B cell (primary cell): ENCODE results near the gene PIP4P1. TPM values are rescaled to one million over a fixed set of nuclear protein-coding genes. Genes with fewer than 3 reads are reported as not detected.

Experiments
- ATAC-seq: fragments of 200-7000 bp; cut with Tn5 transposase; one replicate; pipeline ENCODE4 v1.10.0; 2021; ENCODE audit warnings: low read depth, mild to moderate bottlenecking, moderate number of reproducible peaks, moderate library complexity
- CTCF ChIA-PET: fragments of 350-600 bp; sonication (Branson Sonifier 250); formaldehyde crosslinking; loops from one replicate; lab custom pipeline; 2021; ENCODE audit warnings: antibody characterized with exemption, inconsistent platforms; lab: Charles Lee
- POLR2A ChIA-PET: fragments of 350-600 bp; sonication (Branson Sonifier 250); formaldehyde crosslinking; loops from one replicate; lab custom pipeline; 2021; ENCODE audit warnings: antibody characterized with exemption; lab: Charles Lee
- DNase-seq: peaks from one replicate; pipeline ENCODE4 v3.0.0; 2013
- H2AFZ ChIP-seq: 2 replicates; pipeline ENCODE4 v1.6.1; 2012; ENCODE audit warnings: mild to moderate bottlenecking, low read depth, low read length; ENCODE audit not compliant: insufficient read depth, poor library complexity, severe bottlenecking
- H3K27ac ChIP-seq, 2 donors: 1 replicate in 1 of 2; 2 replicates in 1 of 2; pipeline ENCODE4 v1.5.1; 2012 to 2013; ENCODE audit warnings: low read length in 2 of 2, mild to moderate bottlenecking in 2 of 2, moderate library complexity in 1 of 2
- H3K27me3 ChIP-seq, 4 experiments: fragments of 200-600 bp in 1 of 4; sonication (generic) in 1 of 4; replicated peaks in 1 of 4; 1 replicate in 2 of 4; 2 replicates in 2 of 4; pipeline versions ENCODE4 v1.6.1 to v1.7.0; 2013 to 2016; ENCODE audit warnings: low read length in 3 of 4, mild to moderate bottlenecking in 2 of 4, mixed read lengths in 1 of 4, moderate library complexity in 1 of 4; ENCODE audit not compliant: insufficient read depth in 4 of 4, control insufficient read depth in 3 of 4; ENCODE audit errors: control extremely low read depth in 1 of 4
- H3K36me3 ChIP-seq, 2 experiments: replicated peaks in 1 of 2; 1 replicate in 1 of 2; 2 replicates in 1 of 2; pipeline versions ENCODE4 v1.6.1 to v1.7.1; 2013; ENCODE audit warnings: low read length in 1 of 2; ENCODE audit not compliant: insufficient read depth in 2 of 2, control insufficient read depth in 1 of 2; ENCODE audit errors: control extremely low read depth in 1 of 2, extremely low read depth in 1 of 2
- H3K4me1 ChIP-seq, 2 donors: fragments of 200-600 bp in 1 of 2; sonication (generic) in 1 of 2; 1 replicate in 1 of 2; 2 replicates in 1 of 2; pipeline versions ENCODE4 v1.5.1 to v1.6.1; 2013 to 2017; ENCODE audit warnings: low read length in 2 of 2; ENCODE audit not compliant: control insufficient read depth in 2 of 2, insufficient read depth in 2 of 2
- H3K4me2 ChIP-seq: replicated peaks from 2 replicates; pipeline ENCODE3; 2012; ENCODE audit warnings: mild to moderate bottlenecking, low read depth, low read length; ENCODE audit not compliant: poor library complexity, severe bottlenecking
- H3K4me3 ChIP-seq, 5 experiments: fragments of 200-600 bp in 1 of 5; sonication (generic) in 1 of 5; 1 replicate in 3 of 5; 2 replicates in 2 of 5; pipeline versions ENCODE4 v1.5.1 to v1.7.0; 2011 to 2016; ENCODE audit warnings: low read length in 4 of 5, mild to moderate bottlenecking in 4 of 5, low read depth in 2 of 5, control low read depth in 1 of 5, moderate library complexity in 1 of 5; ENCODE audit not compliant: insufficient read depth in 1 of 5; ENCODE audit errors: control extremely low read depth in 1 of 5, extremely low read depth in 1 of 5
- H3K79me2 ChIP-seq: fragments of 200-600 bp; sonication (generic); one replicate; pipeline ENCODE4 v1.6.0; 2016; ENCODE audit warnings: low read length; ENCODE audit not compliant: control insufficient read depth, insufficient read depth
- H3K9ac ChIP-seq: fragments of 200-600 bp; sonication (generic); 2 replicates; pipeline ENCODE4 v1.6.1; 2017; ENCODE audit warnings: mild to moderate bottlenecking, low read length, moderate library complexity
- H3K9me3 ChIP-seq, 3 donors: one replicate each; pipeline versions ENCODE4 v1.6.1 to v1.7.1; 2013; ENCODE audit warnings: low read length in 2 of 3; ENCODE audit not compliant: control insufficient read depth in 2 of 3, insufficient read depth in 1 of 3; ENCODE audit errors: control extremely low read depth in 1 of 3
- H4K20me1 ChIP-seq: 2 replicates; pipeline ENCODE4 v1.6.0; 2012; ENCODE audit warnings: mild to moderate bottlenecking, low read length; ENCODE audit not compliant: insufficient read depth, control insufficient read depth, poor library complexity, severe bottlenecking
- H3K27ac Mint-ChIP-seq: one replicate; pipeline ENCODE4 v1.8.0; 2021; ENCODE audit warnings: mixed read lengths
- H3K27me3 Mint-ChIP-seq: one replicate; pipeline ENCODE4 v1.8.0; 2021; ENCODE audit warnings: mixed read lengths
- H3K4me1 Mint-ChIP-seq: one replicate; pipeline ENCODE4 v1.8.0; 2021; ENCODE audit warnings: mixed read lengths
- H3K4me3 Mint-ChIP-seq: one replicate; pipeline ENCODE4 v1.8.0; 2021; ENCODE audit warnings: mixed read lengths
- H3K9me3 Mint-ChIP-seq: one replicate; pipeline ENCODE4 v1.8.0; 2022; ENCODE audit warnings: mixed read lengths; ENCODE audit not compliant: insufficient read depth
- CTCF ChIP-seq: fragments of 200-600 bp; IDR thresholded peaks from one replicate; pipeline ENCODE4 v1.8.0; 2022; ENCODE audit warnings: antibody characterized with exemption, mild to moderate bottlenecking
- EZH2 ChIP-seq: IDR thresholded peaks from 2 replicates; pipeline ENCODE4 v1.6.1; 2012; ENCODE audit warnings: borderline replicate concordance, low read depth, mild to moderate bottlenecking, moderate library complexity, low read length; ENCODE audit not compliant: insufficient read depth, poor library complexity, severe bottlenecking
- WGBS: methylation state at CpG from one replicate; pipeline ENCODE4 v1.1.5; 2013; ENCODE audit warnings: missing lambda C conversion rate; ENCODE audit not compliant: insufficient coverage; 5-methylcytosine and 5-hydroxymethylcytosine counted together
- intact Hi-C: fragments of 100-400 bp; cut with micrococcal nuclease; formaldehyde crosslinking; loops from one replicate; pipeline ENCODE4 v1.10.0; 2022
- polyA plus RNA-seq: library from polyadenylated mRNA; depleted of rRNA; stranded (reverse); fragments of >200 nt; gene quantifications from 2 replicates; pipeline ENCODE4 v1.2.3, GENCODE V29; 2012
- total RNA-seq, 2 donors: library from RNA; stranded (reverse); fragments of 120-200 nt in 1 of 2; gene quantifications; 1 replicate in 1 of 2; 2 replicates in 1 of 2; pipeline versions ENCODE4 v1.2.3 to v1.2.4, GENCODE V29; 2013 to 2022

The PIP4P1 gene
- total and polyA plus RNA-seq, 2 donors (not counting 1 experiment from before 2014, with no cell fraction given) = 97.5 to 183 TPM

GRCh38 chr14:20489093-20489994 is 28.1 kb upstream of the PIP4P1 start:
- Histone ChIP-seq H3K4me2 (peak overlapping the region; percentile 67), H3K4me3 (peak overlapping the region in 4 of 5 experiments; percentile 15 to 30 (median 24)), H4K20me1 (no peaks in the 10 kb centered on the region), H3K27ac (peak overlapping the region; percentile 44 to 72), H3K4me1 (peaks cover 67 to 76% of the 10 kb centered on the region in 2 donors), H3K36me3 (no peaks in the 10 kb centered on the region), H3K9ac (peak overlapping the region; percentile 39), H3K79me2 (no peaks in the 10 kb centered on the region), H2AFZ (peak overlapping the region; percentile 52), H3K27me3 (no peaks in the 10 kb centered on the region), H3K9me3 (no peaks in the 10 kb centered on the region)
- H3K4me3 Mint-ChIP-seq = peak overlapping the region; percentile 85
- peak overlapping the region; percentile 95 for H3K27ac Mint-ChIP-seq
- 4% methylated on average over 3 of the region's 6 CpGs for WGBS
- H3K27me3 Mint-ChIP-seq = no peaks in the 10 kb centered on the region
- DNase-seq (peak; percentile 59), ATAC-seq (peak; percentile 83)
- no peak for TF ChIP-seq CTCF
- TF ChIP-seq EZH2 = no peak
- ChIA-PET POLR2A (interaction anchor here (0.8 to 1.5 kb wide), 3 partner anchors 13 to 25 kb away, joined by 3 to 11 read pairs (median 3); no protein-coding TSS in a partner anchor), CTCF (interaction anchor here (1.0 to 2.5 kb wide), 4 partner anchors 13 to 41 kb away, joined by 3 to 12 read pairs (median 4); partner anchors contain the start of gene PNP)
- no peaks in the 10 kb centered on the region for H3K9me3 Mint-ChIP-seq
- intact Hi-C loops = loop anchor here (1.0 kb wide), 1 partner anchor 12 kb away; no protein-coding TSS in a partner anchor
- peaks cover 65% of the 10 kb centered on the region for H3K4me1 Mint-ChIP-seq

GRCh38 chr14:20487396-20487725 is 26.1 kb upstream of the PIP4P1 start:
- TF ChIP-seq EZH2 (no peak), CTCF (no peak)
- peaks cover 56% of the 10 kb centered on the region for H3K4me1 Mint-ChIP-seq
- H3K4me3 Mint-ChIP-seq = no peak overlapping the region
- H2AFZ ChIP-seq = peak overlapping the region; percentile 26
- peak overlapping the region; percentile 23 for H3K4me2 ChIP-seq
- H3K79me2 ChIP-seq = no peaks in the 10 kb centered on the region
- no peaks in the 10 kb centered on the region for H3K27me3 ChIP-seq
- POLR2A ChIA-PET = no interaction called here
- CTCF ChIA-PET = no interaction called here
- no peak overlapping the region for H3K9ac ChIP-seq
- no peaks in the 10 kb centered on the region for H3K27me3 Mint-ChIP-seq
- ATAC-seq = no peak
- H3K27ac ChIP-seq = no peak overlapping the region
- intact Hi-C loops = no loop called here
- H3K4me3 ChIP-seq = no peak overlapping the region
- H3K9me3 Mint-ChIP-seq = no peaks in the 10 kb centered on the region
- H4K20me1 ChIP-seq = no peaks in the 10 kb centered on the region
- DNase-seq = no peak
- peaks cover 55 to 58% of the 10 kb centered on the region in 2 donors for H3K4me1 ChIP-seq
- H3K27ac Mint-ChIP-seq = no peak overlapping the region
- no peaks in the 10 kb centered on the region for H3K9me3 ChIP-seq
- no peaks in the 10 kb centered on the region for H3K36me3 ChIP-seq
